CD4-positive, alpha-beta memory T cell (primary cell): ENCODE measurements around the gene ZNF782. TPM values are rescaled to one million over a fixed set of nuclear protein-coding genes. Genes with fewer than 3 reads are reported as not detected.
"Not testable (repeated sequence)": the region's sequence is repeated elsewhere in the genome, so short reads cannot be mapped to it uniquely, and the experiment has no call there.

Source experiments
- CTCF ChIA-PET: fragments of 350-600 bp; sonication (Branson Sonifier 250); formaldehyde crosslinking; loops from one replicate; lab custom pipeline; 2021; ENCODE audit warnings: inconsistent platforms; ENCODE audit not compliant: partially characterized antibody; lab: Charles Lee
- POLR2A ChIA-PET: fragments of 350-600 bp; sonication (Branson Sonifier 250); formaldehyde crosslinking; loops from one replicate; lab custom pipeline; 2021; ENCODE audit not compliant: partially characterized antibody; lab: Charles Lee
- DNase-seq, 5 donors: peaks; one replicate each; pipeline versions ENCODE4 v3.0.0 to v3.0.0-alpha.2; 2020 to 2022; ENCODE audit warnings: mixed read lengths in 1 of 5
- H3K27ac ChIP-seq: one replicate; pipeline ENCODE4 v1.7.0; 2013; ENCODE audit warnings: low read depth, low read length
- H3K27me3 ChIP-seq: 2 replicates; pipeline ENCODE4 v1.7.0; 2013; ENCODE audit warnings: mild to moderate bottlenecking, low read length, moderate library complexity; ENCODE audit not compliant: insufficient read depth
- H3K36me3 ChIP-seq: 2 replicates; pipeline ENCODE4 v1.7.0; 2013; ENCODE audit warnings: mild to moderate bottlenecking, low read length, moderate library complexity; ENCODE audit not compliant: insufficient read depth
- H3K4me1 ChIP-seq: 2 replicates; pipeline ENCODE4 v1.7.0; 2013; ENCODE audit warnings: mild to moderate bottlenecking, low read length, moderate library complexity; ENCODE audit not compliant: insufficient read depth
- H3K4me3 ChIP-seq, 2 donors: one replicate each; pipeline ENCODE4 v1.7.0; 2013; ENCODE audit warnings: low read length in 2 of 2, mild to moderate bottlenecking in 1 of 2
- H3K9me3 ChIP-seq, 2 donors: one replicate each; pipeline ENCODE4 v1.7.0; 2013; ENCODE audit warnings: low read length in 2 of 2, control low read depth in 1 of 2; ENCODE audit not compliant: control insufficient read depth in 1 of 2
- H3K27ac Mint-ChIP-seq, 7 donors: one replicate each; pipeline ENCODE4 v1.8.0; 2020 to 2021; ENCODE audit warnings: mixed read lengths in 7 of 7, mild to moderate bottlenecking in 6 of 7, inconsistent platforms in 3 of 7, moderate library complexity in 3 of 7
- H3K27me3 Mint-ChIP-seq, 2 donors: one replicate each; pipeline ENCODE4 v1.8.0; 2020 to 2021; ENCODE audit warnings: mixed read lengths in 2 of 2
- H3K36me3 Mint-ChIP-seq, 2 donors: one replicate each; pipeline ENCODE4 v1.8.0; 2020 to 2021; ENCODE audit warnings: mixed read lengths in 2 of 2, inconsistent platforms in 1 of 2, mild to moderate bottlenecking in 1 of 2
- H3K4me1 Mint-ChIP-seq, 4 donors: one replicate each; pipeline ENCODE4 v1.8.0; 2020 to 2021; ENCODE audit warnings: mixed read lengths in 4 of 4, mild to moderate bottlenecking in 1 of 4
- H3K4me3 Mint-ChIP-seq, 8 donors: one replicate each; pipeline ENCODE4 v1.8.0; 2020 to 2021; ENCODE audit warnings: mixed read lengths in 8 of 8, mild to moderate bottlenecking in 7 of 8, moderate library complexity in 6 of 8, inconsistent platforms in 3 of 8
- H3K9me3 Mint-ChIP-seq, 8 donors: one replicate each; pipeline ENCODE4 v1.8.0; 2020 to 2021; ENCODE audit warnings: mixed read lengths in 8 of 8, mild to moderate bottlenecking in 5 of 8, inconsistent platforms in 3 of 8, moderate library complexity in 1 of 8
- intact Hi-C: fragments of 100-400 bp; cut with micrococcal nuclease; formaldehyde crosslinking; loops from one replicate; pipeline ENCODE4 v1.15.1; 2023
- polyA plus RNA-seq, 2 donors: library from polyadenylated mRNA; unstranded; fragments of 300-500 nt; fragmentation: Illumina TruSeq; gene quantifications; one replicate each; pipeline ENCODE4 v1.2.3, GENCODE V29; 2021
- total RNA-seq, 2 experiments: library from RNA; stranded (reverse); gene quantifications; one replicate each; pipeline ENCODE4 v1.2.3, GENCODE V29; 2021

The ZNF782 gene
- total and polyA plus RNA-seq, 4 experiments from 2014 or later = 1.2 to 14.7 (median 8.3) TPM

DNA sequence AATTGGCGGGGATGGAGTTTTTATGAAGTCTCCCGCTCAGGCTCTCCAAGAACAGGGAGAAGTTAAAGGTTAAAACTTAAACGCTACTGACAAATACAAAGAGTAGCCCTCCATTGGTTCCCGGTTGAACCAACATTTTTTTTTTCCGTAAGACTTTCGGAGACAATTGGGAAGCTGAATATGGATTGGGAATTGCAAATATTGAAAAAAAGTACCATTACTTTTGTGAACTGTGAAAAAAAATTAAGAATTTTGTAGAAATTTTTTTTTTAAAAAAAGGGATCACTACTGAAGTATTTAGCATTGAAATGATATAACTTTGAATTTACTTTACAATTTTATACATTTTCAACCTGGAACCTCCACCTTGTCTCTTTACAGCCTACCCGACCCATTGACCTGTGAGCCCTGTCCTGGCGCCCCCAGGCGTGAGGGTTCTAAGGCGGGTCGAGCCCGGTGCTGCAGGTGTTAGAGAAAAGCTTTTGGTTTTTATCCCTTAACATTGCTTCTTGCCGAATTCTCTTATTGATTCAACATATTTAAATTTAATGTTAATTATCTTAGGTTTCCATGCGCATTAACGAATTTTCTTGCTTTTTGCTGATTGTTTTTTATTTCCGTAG is 448 bp upstream of the ZNF782 start:
- H3K9me3 ChIP-seq = no peaks in the 10 kb centered on the region
- no peaks in the 10 kb centered on the region for H3K27me3 ChIP-seq
- peaks cover 3% of the 10 kb centered on the region in 2 donors for H3K27me3 Mint-ChIP-seq
- CTCF ChIA-PET = interaction anchor here (0.8 to 5.5 kb wide), 7 partner anchors 9 to 744 kb away, joined by 3 to 118 read pairs (median 3); no protein-coding TSS in a partner anchor
- no peaks in the 10 kb centered on the region for H3K36me3 ChIP-seq
- peaks cover 32% of the 10 kb centered on the region for H3K4me1 ChIP-seq
- peaks cover 23 to 48% (median 30%) of the 10 kb centered on the region in 4 donors for H3K4me1 Mint-ChIP-seq
- H3K9me3 Mint-ChIP-seq = no peaks in the 10 kb centered on the region
- peaks cover 4 to 11% of the 10 kb centered on the region in 2 donors for H3K36me3 Mint-ChIP-seq
- intact Hi-C loops = loop anchor here (1.0 to 10.0 kb wide), 6 partner anchors 76 to 779 kb away; partner anchors contain the start of genes CTSV, NCBP1, TSTD2 and ZNF367
- no peak for DNase-seq
- peak overlapping the region; percentile 86 to 100 (median 99) for H3K27ac Mint-ChIP-seq
- peak overlapping the region; percentile 73 for H3K27ac ChIP-seq
- H3K4me3 Mint-ChIP-seq = peak overlapping the region; percentile 100
- peak overlapping the region; percentile 4 to 84 for H3K4me3 ChIP-seq
- POLR2A ChIA-PET = interaction anchor here (0.9 to 2.9 kb wide), 6 partner anchors 77 to 779 kb away, joined by 3 to 13 read pairs (median 6); partner anchors contain the start of genes NCBP1, TDRD7, TSTD2 and ZNF510

DNA sequence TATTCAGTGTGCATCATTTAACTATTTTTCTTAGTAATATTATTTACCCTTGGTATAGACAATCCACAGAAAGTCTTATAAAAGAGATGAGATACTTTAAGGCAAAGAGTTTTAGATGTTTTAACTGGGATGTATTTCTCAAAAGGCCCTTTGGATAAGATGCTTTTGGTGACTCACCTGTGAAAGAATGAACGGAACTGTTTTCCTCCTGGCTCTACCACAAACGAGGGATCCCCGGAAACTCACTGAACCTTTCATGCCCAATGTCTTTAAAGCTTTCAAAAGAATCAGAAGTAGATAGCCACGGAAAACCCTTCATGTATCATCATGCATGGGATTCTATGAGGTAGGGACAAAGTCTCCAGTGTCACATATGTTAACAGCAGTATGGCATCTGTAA is 1.6 kb downstream of the ZNF782 start:
- DNase-seq = no peak
- ChIA-PET POLR2A (interaction anchor here (2.9 kb wide), 1 partner anchor 386 kb away, joined by 13 read pairs; no protein-coding TSS in a partner anchor), CTCF (no interaction called here)
- Histone ChIP-seq H3K4me3 (peak overlapping the region in 1 of 2 donors; percentile 84), H3K27ac (no peak overlapping the region), H3K27me3 (no peaks in the 10 kb centered on the region), H3K9me3 (no peaks in the 10 kb centered on the region), H3K4me1 (peaks cover 38% of the 10 kb centered on the region), H3K36me3 (no peaks in the 10 kb centered on the region)
- Mint-ChIP-seq H3K27ac (peak overlapping the region in 5 of 7 donors; percentile 14 to 86 (median 24)), H3K27me3 (peaks cover 3% of the 10 kb centered on the region in 2 donors), H3K36me3 (peaks cover 13 to 21% of the 10 kb centered on the region in 2 donors), H3K4me3 (peak overlapping the region; percentile 87 to 100 (median 100)), H3K9me3 (no peaks in the 10 kb centered on the region), H3K4me1 (peaks cover 38 to 69% (median 47%) of the 10 kb centered on the region in 4 donors)
- intact Hi-C loops = loop anchor here (5.0 to 10.0 kb wide), 3 partner anchors 182 to 438 kb away; partner anchors contain the start of genes CTSV and ZNF367

- Mint-ChIP-seq H3K4me3 (no peak overlapping the region), H3K27me3 (no peaks in the 10 kb centered on the region), H3K27ac (no peak overlapping the region), H3K36me3 (peaks cover 56 to 71% of the 10 kb centered on the region in 2 donors), H3K4me1 (peaks cover 21 to 35% (median 33%) of the 10 kb centered on the region in 4 donors), H3K9me3 (peaks cover 0 to 21% (median 11%) of the 10 kb centered on the region in 8 donors)
- Histone ChIP-seq H3K4me3 (no peak overlapping the region), H3K27ac (no peak overlapping the region), H3K36me3 (no peaks in the 10 kb centered on the region), H3K4me1 (peaks cover 9% of the 10 kb centered on the region), H3K27me3 (no peaks in the 10 kb centered on the region), H3K9me3 (no peaks in the 10 kb centered on the region)
- no peak for DNase-seq
- CTCF ChIA-PET = interaction anchor here (0.7 to 0.8 kb wide), 2 partner anchors 12 to 570 kb away, joined by 3 read pairs; no protein-coding TSS in a partner anchor
- POLR2A ChIA-PET = no interaction called here
- intact Hi-C loops = no loop called here
These were observed 10.3 kb downstream of the ZNF782 start for GRCh38 chr9:96844040-96844439.

DNA sequence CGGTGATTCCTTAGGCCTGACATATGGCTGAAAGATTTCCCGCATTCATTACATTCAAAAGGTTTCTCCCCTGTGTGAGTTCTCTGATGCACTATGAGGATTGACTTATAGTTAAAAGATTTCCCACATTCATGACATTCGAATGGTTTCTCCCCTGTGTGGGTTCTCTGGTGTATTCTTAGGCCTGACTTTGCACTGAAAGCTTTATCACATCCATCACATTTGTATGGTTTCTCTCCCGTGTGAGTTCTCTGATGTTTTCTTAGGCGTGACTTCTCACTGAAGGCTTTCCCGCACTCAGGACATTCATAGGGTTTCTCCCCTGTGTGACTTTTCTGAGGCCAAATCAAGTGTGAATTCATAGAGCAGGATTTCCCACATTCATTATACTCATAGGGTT is 35.8 kb downstream of the ZNF782 start:
- Mint-ChIP-seq H3K9me3 (peaks cover 0 to 91% (median 86%) of the 10 kb centered on the region in 8 donors), H3K36me3 (peaks cover 70 to 72% of the 10 kb centered on the region in 2 donors), H3K4me3 (no peak overlapping the region), H3K27me3 (no peaks in the 10 kb centered on the region), H3K4me1 (no peaks in the 10 kb centered on the region), H3K27ac (peak overlapping the region in 1 of 7 donors; percentile 80)
- ChIA-PET CTCF (no interaction called here), POLR2A (no interaction called here)
- no peak for DNase-seq
- H3K27me3 ChIP-seq = no peaks in the 10 kb centered on the region
- H3K4me1 ChIP-seq = no peaks in the 10 kb centered on the region
- H3K9me3 ChIP-seq = peaks cover 5 to 62% of the 10 kb centered on the region in 2 donors
- no peak overlapping the region for H3K27ac ChIP-seq
- intact Hi-C loops = no loop called here
- no peak overlapping the region for H3K4me3 ChIP-seq
- H3K36me3 ChIP-seq = peaks cover 8% of the 10 kb centered on the region

DNA sequence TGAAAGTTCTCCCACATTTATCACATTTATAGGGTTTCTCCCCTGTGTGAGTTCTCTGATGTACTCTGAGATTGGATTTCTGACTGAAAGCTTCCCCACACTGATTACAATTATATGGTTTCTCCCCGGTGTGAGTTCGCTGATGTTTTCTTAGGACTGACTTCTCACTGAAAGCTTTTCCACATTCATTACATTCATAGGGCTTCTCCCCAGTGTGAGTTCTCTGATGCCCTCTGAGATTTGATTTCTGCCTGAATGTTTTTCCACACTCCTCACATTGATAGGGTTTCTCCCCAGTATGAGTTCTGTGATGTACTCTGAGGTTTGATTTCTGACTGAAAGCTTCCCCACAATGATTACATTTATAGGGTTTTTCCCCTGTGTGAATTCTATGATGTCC is 36.3 kb downstream of the ZNF782 start:
- ChIA-PET CTCF (no interaction called here), POLR2A (no interaction called here)
- no peak overlapping the region for H3K27ac ChIP-seq
- no peaks in the 10 kb centered on the region for H3K4me1 Mint-ChIP-seq
- no peaks in the 10 kb centered on the region for H3K4me1 ChIP-seq
- H3K4me3 ChIP-seq = no peak overlapping the region
- no peaks in the 10 kb centered on the region for H3K27me3 ChIP-seq
- H3K36me3 ChIP-seq = peaks cover 8% of the 10 kb centered on the region
- H3K27me3 Mint-ChIP-seq = no peaks in the 10 kb centered on the region
- no peak for DNase-seq
- intact Hi-C loops = no loop called here
- H3K9me3 ChIP-seq = peaks cover 5 to 64% of the 10 kb centered on the region in 2 donors
- H3K27ac Mint-ChIP-seq = no peak overlapping the region
- peaks cover 68 to 70% of the 10 kb centered on the region in 2 donors for H3K36me3 Mint-ChIP-seq
- peaks cover 0 to 95% (median 90%) of the 10 kb centered on the region in 8 donors for H3K9me3 Mint-ChIP-seq
- H3K4me3 Mint-ChIP-seq = no peak overlapping the region

DNA sequence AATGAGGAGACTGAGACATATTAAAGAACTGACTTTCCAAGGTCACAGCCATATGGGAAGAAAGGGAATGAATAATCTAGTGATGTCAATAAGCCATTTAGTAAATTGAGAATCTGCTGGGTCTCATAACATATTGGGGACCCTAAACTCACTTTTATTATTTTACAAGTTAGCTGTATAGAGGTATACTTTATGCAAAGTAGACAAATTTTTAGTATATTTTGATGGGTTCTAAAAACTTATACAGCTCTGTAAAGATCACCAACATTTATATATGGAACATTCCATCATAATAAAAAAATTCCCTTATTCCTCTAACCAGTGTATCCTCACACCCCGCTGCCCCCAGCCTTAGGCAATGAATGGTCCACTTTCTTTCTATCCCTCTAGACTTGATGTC is 40.7 kb downstream of the ZNF782 start:
- H3K4me3 Mint-ChIP-seq = no peak overlapping the region
- H3K4me1 Mint-ChIP-seq = no peaks in the 10 kb centered on the region
- no peak overlapping the region for H3K27ac ChIP-seq
- peaks cover 0 to 100% (median 86%) of the 10 kb centered on the region in 8 donors for H3K9me3 Mint-ChIP-seq
- no peak overlapping the region for H3K4me3 ChIP-seq
- no peak overlapping the region for H3K27ac Mint-ChIP-seq
- H3K36me3 Mint-ChIP-seq = peaks cover 38 to 46% of the 10 kb centered on the region in 2 donors
- intact Hi-C loops = no loop called here
- H3K4me1 ChIP-seq = no peaks in the 10 kb centered on the region
- no peaks in the 10 kb centered on the region for H3K36me3 ChIP-seq
- H3K27me3 ChIP-seq = no peaks in the 10 kb centered on the region
- POLR2A ChIA-PET = no interaction called here
- H3K9me3 ChIP-seq = peaks cover 0 to 49% of the 10 kb centered on the region in 2 donors
- DNase-seq = no peak
- H3K27me3 Mint-ChIP-seq = no peaks in the 10 kb centered on the region
- CTCF ChIA-PET = no interaction called here

DNA sequence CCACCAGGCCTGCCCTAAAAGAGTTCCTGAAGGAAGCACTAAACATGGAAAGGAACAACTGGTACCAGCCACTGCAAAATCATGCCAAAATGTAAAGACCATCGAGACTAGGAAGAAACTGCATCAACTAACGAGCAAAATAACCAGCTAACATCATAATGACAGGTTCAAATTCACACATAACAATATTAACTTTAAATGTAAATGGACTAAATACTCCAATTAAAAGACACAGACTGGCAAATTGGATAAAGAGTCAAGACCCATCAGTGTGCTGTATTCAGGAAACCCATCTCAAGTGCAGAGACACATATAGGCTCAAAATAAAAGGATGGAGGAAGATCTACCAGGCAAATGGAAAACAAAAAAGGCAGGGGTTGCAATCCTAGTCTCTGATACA is 55.4 kb downstream of the ZNF782 start:
- H3K27me3 ChIP-seq, H3K4me3 Mint-ChIP-seq, H3K4me1 Mint-ChIP-seq, DNase-seq, H3K4me3 ChIP-seq, intact Hi-C loops, H3K27ac ChIP-seq, CTCF ChIA-PET, H3K27me3 Mint-ChIP-seq, POLR2A ChIA-PET, H3K36me3 ChIP-seq, H3K27ac Mint-ChIP-seq, H3K4me1 ChIP-seq: not testable (repeated sequence)
- Mint-ChIP-seq H3K36me3 (peaks cover 47 to 54% of the 10 kb centered on the region in 2 donors), H3K9me3 (peaks cover 5 to 69% (median 60%) of the 10 kb centered on the region in 8 donors)
- peaks cover 9 to 31% of the 10 kb centered on the region in 2 donors for H3K9me3 ChIP-seq
